Right lung (tissue), 10 donors: Measurements from ENCODE around the gene PLPP7. TPM values are rescaled to one million over a fixed set of nuclear protein-coding genes. Genes with fewer than 3 reads are reported as not detected.
"Not testable (repeated sequence)": the region's sequence is repeated elsewhere in the genome, so short reads cannot be mapped to it uniquely, and the experiment has no call there.

ENCODE experiments used
- DNase-seq, 2 donors: peaks; one replicate each; pipeline ENCODE4 v3.0.0-alpha.2; 2013
- long read RNA-seq, 8 donors: transcript quantifications; one replicate each; lab custom pipeline, GENCODE V29; 2026
- polyA plus RNA-seq, 5 donors: library from polyadenylated mRNA; unstranded; fragments of 120-200 nt; gene quantifications; one replicate each; pipeline versions ENCODE4 v1.2.1 to v1.2.3, GENCODE V29; 2013; ENCODE audit warnings: inconsistent platforms in 1 of 5, low replicate concordance in 1 of 5; ENCODE audit not compliant: insufficient read length in 5 of 5, insufficient read depth in 1 of 5

The PLPP7 gene
- polyA plus RNA-seq, result 1 to 10 TPM in 2 of 5 donors, under 1 TPM in 3; 0.76 to 3.5 (median 0.91) TPM
- long read RNA-seq, donor 1, partial matches to known transcripts, result 0 of 1 reads
- long read RNA-seq, donor 1, other reads (novel, unspliced or antisense), result 0 of 1 reads
- long read RNA-seq, donor 2, result 0 reads
- long read RNA-seq, donor 3, partial matches to known transcripts, result 0 of 1 reads
- long read RNA-seq, donor 3, other reads (novel, unspliced or antisense), result 0 of 1 reads
- long read RNA-seq, donor 4, result 0 reads
- long read RNA-seq, donor 5, result 0 reads
- long read RNA-seq, donor 6, partial matches to known transcripts, result 0 of 2 reads
- long read RNA-seq, donor 6, other reads (novel, unspliced or antisense), result 0 of 2 reads
- long read RNA-seq, donor 7, partial matches to known transcripts, result 0 of 2 reads
- long read RNA-seq, donor 7, other reads (novel, unspliced or antisense), result 0 of 2 reads
- long read RNA-seq, donor 8, result 0 reads

DNA sequence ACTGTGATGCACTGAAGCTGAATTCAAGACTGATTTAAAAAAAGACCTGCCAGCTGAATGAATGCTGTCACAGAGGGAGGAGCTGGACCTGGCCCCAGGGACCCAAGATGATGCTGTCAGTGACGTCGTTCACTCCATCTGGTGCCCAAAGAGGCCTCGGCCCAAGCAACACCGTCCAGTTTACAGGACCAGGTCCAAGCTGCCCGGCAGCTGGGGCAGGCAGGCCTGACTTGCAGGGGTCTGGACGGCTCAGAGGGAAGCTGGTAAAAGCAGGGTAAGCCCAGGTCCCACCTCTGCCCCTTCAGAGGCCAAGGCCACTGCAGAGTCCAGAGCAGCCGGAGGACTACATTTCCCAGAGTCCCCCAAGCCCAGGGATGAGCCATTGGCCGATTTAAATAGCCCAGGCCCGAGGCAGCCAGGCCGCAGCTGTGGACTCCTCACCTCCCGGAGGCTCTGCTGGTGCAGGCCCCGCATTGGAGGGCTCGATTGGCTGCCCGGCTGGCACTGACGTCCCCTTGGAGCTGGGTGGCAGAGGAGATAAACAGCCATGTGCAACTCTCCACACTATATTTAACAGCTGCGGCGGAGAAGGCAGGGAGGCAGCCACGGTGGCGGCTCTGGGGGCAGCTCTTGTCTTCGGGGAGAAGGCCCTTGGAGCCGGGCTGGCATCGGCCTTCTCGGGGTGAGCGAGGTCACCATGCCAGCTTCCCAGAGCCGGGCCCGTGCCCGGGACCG, at the start of gene PLPP7:
PLPP7 (plus strand) TSS at position 423 of the 735 bp plus-strand sequence; CDS start at position 698, 275 bp downstream.
- no peak for DNase-seq

DNA sequence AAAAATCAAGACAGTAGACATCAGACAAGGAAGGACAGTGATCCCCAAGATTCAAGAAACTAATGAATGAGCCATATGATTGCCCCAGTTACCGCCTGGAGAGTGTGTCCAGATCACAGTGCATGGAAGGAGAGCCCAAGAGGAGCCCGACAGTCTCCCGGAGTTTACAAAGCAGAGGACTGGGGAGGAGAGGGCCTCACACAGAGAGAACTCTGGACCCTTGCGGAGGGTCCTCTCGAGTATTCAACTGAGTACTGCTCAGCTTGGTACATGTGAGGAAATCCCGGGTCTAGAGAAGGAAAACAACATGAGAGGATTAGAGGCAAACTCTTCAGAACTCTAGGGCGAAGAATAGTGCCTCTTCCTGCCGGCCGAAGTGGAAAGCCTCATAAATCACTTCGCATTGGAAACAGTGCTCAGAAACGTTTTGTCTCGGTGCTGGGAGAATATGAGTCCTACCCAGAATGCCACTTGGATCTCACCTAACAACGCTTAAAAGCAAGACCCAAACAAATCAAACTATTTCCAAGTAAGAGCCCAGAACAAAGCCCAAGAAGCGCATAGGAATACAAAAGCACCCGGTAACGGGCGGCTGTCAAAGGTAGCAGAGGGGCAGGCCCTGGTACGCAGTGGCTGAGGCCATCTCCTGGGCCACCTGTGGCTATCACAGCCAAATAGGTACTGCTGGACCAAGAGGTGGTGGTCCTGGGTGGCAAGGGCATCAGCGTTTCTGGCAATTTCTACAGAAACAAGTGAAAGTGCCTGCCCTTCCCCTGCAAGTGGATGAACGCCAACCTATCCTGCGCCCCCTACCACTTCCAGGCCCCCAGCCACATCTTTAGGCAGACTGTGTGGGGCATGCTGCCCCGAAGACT, 49.2 kb upstream of the PLPP7 start:
- no peak for DNase-seq

DNA sequence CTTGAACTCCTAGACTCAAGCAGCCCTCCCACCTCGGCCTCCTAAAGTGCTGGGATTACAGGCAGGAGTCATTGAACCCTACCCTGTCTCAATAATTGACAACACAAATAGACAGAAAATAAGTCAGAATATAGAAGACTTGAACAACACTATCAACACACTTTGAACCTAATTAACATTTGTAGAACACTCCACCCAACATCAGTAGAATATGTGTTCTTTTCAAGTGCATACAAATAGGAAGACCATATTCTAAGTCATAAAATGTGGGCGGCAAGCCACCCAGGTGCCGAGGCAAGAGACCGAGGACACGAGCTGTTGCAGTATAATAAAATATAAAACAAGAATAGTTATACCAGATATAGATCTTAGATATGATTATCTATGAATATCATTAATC, 45.2 kb upstream of the PLPP7 start:
- DNase-seq, result not testable (repeated sequence)

DNA sequence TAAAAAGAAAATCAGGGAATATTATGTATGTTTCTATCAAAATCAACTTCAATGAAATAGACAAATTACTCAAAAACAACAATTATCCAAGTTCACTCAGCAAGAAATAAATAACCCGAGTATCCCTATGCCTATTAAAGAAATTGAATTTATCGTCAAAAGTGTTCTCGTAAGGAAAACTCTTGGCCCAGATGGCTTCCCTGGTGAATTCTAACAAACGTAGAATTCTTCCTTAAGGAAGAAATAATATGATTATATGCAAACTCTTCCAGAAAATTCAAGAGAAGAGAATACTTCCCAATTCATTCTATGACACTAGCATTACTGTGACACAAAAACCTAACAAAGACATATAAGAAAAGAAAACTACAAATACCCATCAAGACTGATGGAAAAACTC, 42.9 kb upstream of the PLPP7 start:
- DNase-seq, result no peak

DNA sequence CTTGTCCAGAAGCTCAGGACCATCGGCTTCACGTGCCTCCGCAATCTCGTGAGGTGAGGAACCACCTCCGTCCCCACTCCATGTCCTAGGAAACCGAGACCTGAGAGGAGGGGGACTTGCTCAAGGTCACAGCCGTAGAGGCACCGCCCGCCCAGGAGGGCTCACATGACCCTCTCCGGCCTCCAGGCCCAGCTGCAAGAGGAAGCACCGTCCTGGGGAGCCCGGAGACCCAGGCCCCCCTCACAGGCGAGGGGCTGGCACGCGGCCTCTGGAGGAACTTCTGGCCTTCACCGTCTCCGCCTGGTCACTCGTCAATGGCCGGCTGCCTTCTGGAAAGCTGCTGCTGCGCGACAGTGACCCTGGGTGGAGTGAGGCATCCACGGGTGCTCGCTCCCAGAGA, 37.4 kb upstream of the PLPP7 start:
- DNase-seq, result no peak

DNA sequence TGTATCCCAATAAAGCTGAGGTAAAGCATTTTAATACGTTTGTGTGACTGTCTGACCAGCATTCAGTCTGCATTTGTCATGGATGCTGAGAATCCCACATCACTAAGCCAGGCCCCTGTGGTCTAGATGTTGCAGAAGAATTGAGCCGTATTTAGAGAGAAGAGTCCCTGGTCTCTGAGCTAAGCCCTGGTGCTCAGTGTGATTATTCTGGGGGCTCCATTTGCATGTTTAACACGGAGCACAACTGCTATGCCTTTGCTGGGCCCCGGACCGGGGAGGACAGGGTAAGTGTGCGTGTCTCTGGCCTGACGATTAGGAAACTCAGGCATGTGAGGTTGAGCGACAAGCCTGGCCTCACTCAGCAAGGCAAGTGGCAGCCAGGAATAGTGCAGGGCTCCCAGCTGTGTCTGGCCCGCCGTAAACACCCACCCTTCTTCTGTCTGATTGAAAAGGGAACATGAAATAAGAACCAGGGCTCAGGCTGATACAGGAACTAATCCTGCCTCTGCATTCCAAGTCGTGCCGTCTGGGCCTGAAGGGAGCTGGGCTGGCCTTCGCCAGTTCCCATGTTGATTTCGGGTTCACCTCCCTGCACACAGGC, 35.5 kb upstream of the PLPP7 start:
- no peak for DNase-seq

DNA sequence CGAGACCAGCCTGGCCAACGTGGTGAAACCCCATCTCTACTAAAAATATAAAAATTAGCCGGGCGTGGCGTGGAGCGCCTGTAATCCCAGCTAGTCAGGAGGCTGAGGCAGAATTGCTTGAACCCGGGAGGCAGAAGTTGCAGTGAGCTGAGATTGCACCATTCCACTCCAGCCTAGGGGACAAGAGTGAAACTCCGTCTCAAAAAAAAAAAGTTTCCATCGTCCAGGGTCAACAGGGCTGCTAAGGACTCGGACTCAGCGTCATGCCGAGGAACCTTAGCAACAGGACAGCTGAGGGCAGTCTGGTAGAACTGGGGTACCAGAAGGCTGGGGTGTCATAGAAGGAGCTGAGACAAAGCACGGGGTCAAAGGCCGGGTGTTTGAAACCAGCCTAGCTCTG, 34.9 kb upstream of the PLPP7 start:
- DNase-seq, result no peak

DNA sequence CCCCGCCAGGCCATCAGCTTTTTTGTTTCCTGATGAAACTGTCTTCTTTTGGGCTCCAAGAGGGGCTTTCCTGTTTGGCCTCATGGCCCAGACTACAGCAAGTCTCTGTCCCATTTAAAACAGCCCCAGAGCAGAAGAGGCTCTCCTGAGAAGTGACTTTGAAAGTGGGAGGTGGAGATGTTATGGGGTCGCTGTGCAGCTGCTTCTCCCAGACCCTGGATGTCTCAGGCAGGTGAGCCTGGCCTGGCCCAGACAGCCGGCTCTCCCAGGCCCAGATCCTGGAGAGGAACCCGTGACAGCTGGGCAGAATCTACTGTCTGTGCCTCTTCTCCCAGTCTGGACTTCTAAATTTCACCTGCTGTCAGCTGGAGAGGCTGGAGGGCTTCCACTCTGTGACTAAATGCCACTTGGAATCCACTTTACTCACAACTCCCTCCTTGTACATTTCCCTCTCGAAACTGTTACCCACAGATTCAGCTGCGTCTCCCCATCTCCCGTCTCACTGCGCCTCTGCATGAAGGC, 33.8 kb upstream of the PLPP7 start:
- no peak for DNase-seq

DNA sequence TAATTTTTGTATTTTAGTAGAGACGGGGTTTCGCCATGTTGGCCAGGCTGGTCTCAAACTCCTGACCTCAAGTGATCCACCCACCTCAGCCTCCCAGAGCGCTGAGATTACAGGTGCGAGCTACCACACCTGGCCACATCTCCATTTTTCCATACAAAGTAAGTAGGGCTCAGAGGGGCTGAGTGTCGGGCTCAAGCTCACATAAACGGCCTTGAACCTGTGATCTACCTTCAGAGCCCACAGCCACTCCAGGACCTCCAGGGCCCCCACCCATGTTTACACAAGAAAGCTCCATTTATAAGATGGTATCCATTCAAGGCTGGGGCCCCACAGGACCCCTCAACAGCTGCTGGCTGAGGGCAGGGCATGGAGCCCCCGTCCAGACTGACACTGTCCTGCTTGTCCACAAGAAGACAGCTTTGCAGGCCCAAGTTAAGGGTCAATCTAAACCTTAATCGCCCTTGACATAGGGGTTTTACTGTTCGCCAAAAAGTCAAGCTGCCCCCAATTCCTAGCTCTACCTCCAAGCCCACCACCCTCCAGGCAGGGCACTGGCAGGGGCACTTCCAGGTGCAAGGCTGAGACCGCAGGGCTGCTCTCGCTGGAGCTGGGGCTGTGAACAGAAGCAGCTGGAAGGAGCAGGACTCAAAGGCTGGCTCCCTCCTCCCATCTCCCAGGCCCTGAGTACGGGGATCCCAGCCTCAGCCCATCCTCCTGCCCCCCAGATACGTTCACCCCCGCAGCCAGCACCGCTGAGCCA, 32.1 kb upstream of the PLPP7 start:
- DNase-seq, result no peak

DNA sequence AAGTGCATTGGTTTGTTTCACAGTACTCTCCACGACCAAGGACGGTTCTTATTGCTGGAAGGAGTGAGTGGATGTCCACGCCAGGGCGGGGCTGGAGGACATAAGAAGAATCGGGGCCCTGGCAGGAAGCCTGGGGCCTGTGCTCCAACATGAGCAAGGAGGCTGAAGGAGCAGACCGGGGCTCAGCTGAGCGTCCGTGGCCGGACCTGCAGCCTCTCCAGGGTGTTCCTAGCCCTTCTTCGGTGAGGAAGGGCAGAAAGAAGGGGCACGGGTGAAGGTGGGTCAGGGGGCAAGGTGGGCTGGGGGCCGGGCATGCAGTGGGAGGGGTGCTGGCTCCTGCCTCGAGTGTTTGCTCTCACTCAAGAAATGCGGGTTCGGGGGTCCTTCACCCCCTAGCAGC, 31.3 kb upstream of the PLPP7 start:
- no peak for DNase-seq

DNA sequence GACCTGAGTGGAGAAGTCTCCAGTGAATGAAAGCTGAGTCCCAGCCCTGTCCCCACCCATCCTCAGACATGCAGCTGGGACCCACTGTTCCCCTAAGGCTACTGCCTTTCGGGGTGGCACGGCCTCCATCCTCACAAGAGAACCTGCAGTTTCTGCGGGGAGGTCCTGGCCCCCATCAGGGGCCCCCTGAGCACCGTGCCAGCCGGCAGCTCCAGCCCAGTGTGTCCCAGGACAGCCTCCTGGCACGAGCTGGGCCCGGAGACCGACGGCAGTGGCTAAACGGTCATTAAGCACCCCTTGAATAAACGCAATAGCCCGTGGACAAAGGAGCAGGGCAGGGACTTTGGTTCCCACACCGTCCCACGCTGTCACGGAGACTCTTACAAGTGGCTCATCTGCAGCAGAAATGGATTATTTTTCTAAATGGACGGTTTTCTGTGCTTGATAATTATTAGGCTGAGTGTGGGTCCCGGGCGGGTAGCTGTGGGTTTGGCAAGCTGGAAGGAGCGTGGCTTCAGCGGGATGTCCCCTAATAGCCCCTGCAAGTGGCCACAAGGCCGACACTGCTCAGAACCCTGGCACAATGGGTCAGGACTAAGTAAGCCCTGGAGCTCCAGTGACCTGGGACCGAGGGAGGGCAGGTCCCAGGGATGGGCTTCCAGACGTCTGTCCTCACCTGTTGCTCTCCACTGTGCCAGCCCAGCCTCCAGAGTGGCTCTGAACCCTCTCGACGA, 30.7 kb upstream of the PLPP7 start:
- DNase-seq, result no peak

DNA sequence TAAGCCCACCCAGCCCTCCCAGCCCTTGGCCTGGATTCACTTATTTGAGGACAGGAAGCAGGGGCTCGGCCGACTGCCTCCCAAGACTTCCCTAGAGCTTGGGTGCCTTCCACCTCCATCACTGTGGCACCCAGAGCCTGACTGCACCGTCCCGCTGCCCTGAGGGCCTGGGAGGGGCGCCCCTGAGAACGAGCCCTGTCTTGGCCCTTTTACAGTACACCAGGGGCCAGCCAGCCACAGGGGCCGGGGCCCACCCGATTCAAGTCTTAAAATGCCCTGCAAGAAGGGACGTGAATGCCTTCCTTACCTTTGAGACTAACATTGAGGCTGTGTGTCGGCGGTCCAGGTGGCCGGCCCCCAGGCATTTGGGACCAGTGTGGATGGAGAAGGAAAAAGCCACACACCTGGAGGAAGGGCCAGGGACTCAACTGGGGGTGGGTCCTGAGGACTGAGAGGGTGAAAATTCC, 30.1 kb upstream of the PLPP7 start:
- DNase-seq, result no peak

DNA sequence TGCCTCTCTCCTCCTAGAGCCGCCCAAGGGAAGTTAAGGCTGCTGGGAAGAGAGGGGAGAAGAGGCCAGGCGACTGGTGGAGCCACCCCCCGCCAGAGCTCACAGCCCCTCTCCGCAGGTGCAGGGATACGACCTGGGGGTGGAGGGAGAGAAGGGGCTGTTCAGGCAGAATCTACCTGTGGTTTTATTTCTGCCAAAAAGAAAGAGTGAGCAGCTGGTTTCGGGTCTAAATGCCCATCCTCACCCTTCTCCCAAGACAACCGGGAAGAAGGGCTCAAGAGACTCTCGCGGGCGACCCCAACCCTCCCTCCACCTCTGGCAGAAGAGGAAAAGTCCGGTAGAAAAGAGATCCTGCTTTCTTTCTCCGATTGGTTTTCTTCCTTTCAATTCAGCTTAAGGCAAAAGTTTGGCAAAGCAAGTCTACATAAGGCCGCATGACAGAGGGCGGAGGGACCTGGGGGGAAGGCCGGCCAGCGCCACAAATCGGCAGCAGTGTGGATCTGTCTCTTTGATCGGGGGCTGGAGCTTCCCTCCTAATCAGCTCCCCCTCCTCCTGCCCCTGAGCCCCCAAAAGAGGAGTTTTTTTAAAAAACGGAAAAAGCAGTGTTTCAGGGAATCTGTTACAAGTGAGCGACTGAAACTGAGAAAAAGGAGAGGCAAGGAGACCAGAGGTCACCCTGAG, 29.5 kb upstream of the PLPP7 start:
- DNase-seq, result no peak

DNA sequence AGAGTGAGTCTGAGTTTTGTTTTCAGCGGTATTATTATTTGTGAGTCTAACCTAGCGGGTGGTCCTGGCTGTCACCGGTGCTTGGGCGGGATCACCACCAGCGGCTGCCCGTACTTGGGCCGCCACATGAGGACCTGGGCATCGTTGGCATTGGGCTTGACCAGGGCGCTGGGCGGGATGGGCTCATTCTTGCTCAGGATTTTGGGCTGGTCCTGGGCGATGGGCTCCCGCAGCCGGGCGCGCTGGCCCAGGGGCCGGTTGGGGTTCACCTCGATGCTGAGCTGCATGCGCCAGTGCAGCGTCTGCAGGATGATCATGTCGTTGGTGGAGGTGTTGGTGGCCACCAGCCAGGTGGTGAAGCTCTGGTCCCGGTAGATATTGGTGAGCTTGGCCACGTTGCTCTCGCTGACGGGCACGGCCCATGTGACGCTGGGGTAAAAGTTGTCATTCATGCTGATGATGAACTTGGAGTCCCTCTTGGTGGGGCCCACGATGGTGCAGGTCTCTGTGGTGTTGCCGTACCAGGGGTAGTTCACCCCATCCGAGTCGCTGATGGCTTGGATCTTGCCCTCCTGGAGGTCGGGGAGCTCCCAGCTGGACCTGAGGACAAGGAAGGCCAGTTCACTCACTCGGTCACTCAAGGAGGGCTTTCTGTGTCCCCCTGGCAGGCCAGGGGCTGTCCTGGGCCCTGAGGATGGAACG, 28.6 kb upstream of the PLPP7 start:
- DNase-seq, result no peak

DNA sequence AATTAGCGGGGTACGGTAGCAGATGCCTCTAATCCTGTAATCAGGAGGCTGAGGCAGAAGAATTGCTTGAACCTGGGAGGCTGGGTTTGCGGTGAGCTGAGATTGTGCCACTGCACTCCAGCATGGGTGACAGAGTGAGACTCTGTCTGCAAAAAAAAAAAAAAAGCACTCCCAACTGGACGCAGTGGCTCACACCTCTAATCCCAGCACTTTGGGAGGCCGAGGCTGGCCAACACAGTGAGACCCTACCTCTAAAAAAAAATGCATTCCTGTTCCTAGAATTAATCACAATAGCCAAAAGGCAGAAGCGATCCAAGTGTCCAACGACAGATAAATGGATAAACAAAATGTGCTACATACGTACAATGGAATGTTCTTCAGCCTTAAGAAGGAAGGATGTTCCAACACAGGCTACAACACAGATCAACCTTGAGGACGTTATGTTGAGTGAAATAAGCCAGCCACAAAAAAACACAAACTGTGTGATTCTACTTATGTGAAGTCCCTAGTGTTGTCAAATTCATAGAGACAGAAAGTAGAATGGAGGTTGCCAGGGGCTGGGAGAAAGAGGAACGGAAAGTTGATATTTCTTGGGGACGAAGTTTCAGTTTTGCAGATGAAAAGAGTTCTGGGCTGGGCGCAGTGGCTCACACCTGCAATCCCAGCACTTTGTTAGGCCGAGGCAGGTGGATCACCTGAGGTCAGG, 27.0 kb upstream of the PLPP7 start:
- DNase-seq, result no peak

DNA sequence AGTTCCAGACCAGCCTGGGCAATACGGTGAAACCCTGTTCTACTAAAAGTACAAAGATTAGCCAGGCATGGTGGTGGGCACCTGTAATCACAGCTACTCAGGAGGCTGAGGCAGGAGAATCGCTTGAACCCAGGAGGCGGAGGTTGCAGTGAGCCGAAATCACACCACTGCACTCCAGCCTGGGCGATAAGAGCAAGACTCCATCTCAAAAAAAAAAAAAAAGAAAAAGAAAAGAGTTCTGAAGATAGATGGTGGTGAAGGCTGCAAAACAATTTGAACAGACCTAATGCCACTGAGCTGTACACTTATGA, 26.5 kb upstream of the PLPP7 start:
- DNase-seq, result not testable (repeated sequence)

DNA sequence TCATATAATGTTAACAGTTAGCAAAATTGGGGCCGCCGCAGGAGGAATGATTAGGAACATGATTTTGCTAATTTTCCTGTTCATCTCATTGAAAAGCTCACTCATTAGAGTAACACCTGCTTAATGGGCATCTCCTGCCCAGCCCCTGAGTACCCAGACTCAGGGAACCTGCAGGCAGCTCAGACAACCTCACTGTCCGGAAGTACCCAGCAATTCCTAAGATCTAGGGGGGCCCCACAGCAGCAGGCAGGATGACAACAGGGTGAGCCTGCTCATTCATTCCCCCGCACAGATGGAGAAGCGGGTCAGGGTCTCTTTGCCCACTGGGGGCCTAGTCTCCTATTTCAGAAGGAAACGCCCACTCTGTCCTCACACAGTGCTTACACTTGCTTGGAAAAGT, 25.8 kb upstream of the PLPP7 start:
- DNase-seq, result no peak

DNA sequence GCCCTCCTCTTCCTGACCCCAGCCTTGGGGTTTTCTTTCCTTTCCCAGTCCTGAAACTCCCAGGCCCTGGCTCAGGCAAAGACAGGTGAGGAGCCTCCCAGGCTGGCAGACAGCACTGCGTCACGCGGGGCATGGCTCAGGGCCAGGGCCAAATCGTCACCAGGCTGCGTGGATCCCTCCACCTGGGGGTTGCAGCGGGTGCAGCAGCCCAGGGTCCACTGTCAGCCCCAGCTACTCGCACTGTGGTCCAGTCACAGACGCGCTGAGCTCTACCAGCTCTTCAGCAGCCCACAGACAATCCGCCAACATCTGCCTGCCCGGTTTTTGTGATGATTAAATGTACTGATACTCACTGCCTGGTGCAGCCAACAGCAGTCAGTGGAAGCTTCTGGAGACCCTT, 25.3 kb upstream of the PLPP7 start:
- DNase-seq, result no peak
